Stimulated activated effector memory CD8-positive, alpha-beta T cell treated with anti-CD3 and anti-CD28 coated beads, Interleukin-12 subunit alpha, Interleukin-12 subunit beta, amount 100 ng/mL, for 72 hours (primary cell): Measurements from ENCODE around the gene FBXL5.

Source experiments
- ATAC-seq: fragments of 150-1000 bp; cut with Tn5 transposase; 2 replicates; pipeline ENCODE4 v1.10.0; 2021
- DNase-seq, 2 donors: peaks; one replicate each; pipeline ENCODE4 v3.0.0; 2021 to 2022; ENCODE audit warnings: low spot score in 2 of 2
- H3K27ac Mint-ChIP-seq: one replicate; pipeline ENCODE4 v1.8.0; 2022; ENCODE audit warnings: mild to moderate bottlenecking, mixed read lengths
- H3K36me3 Mint-ChIP-seq: one replicate; pipeline ENCODE4 v1.8.0; 2022; ENCODE audit warnings: mild to moderate bottlenecking, mixed read lengths
- H3K4me1 Mint-ChIP-seq: one replicate; pipeline ENCODE4 v1.8.0; 2022; ENCODE audit warnings: mixed read lengths
- H3K4me3 Mint-ChIP-seq: one replicate; pipeline ENCODE4 v1.8.0; 2022; ENCODE audit warnings: mild to moderate bottlenecking, mixed read lengths
- H3K9me3 Mint-ChIP-seq: one replicate; pipeline ENCODE4 v1.8.0; 2022; ENCODE audit warnings: mixed read lengths

Gene FBXL5

DNA sequence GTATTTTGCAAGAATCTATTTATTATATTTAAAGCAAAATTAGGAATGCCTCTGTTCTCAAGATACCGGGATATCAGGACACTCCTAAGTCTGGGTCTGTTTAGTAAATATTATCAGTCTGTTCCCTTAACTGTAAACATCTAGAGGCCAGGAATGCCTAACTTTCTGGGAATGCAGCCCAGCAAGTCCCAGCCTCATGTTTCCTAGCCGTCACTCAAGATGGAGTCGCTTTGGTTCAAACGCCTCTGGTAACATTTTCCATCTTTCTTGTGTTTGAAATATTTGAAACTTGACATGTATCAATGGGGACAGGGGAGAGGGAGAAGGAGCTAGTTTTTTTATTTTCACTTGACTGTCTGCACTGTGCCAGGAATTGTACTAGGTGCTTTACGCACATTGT is 85.4 kb downstream of the FBXL5 start:
- no peaks in the 10 kb centered on the region for H3K4me1 Mint-ChIP-seq

DNA sequence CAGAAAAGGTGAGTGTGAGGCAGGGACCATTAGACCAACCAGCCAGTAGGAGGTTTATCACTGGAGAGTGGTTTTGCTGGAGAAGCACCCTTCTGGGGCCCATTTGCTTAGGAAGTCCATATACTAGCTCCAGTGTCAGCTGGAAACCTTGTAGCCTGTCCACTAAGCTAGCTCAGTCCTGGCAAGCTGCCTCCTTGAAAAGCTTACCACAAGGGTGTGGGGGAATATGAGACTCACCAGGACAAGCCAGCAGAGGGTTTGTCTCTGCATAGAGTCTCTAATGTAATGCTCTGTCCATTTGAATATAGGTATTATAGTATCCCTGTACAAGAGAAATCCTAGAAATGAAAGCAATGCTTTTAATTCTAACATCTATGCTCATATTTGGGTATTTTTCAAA is 86.3 kb downstream of the FBXL5 start:
- H3K4me1 Mint-ChIP-seq, result no peaks in the 10 kb centered on the region
- DNase-seq (no peak), ATAC-seq (no peak)
- H3K9me3 Mint-ChIP-seq, result no peaks in the 10 kb centered on the region
- H3K27ac Mint-ChIP-seq, result no peak overlapping the region
- peaks cover 19% of the 10 kb centered on the region for H3K36me3 Mint-ChIP-seq
- no peak overlapping the region for H3K4me3 Mint-ChIP-seq

More for the DNA sequence above, 85.4 kb downstream of the FBXL5 start:
- DNase-seq (no peak), ATAC-seq (no peak)
- H3K27ac Mint-ChIP-seq, result no peak overlapping the region
- H3K9me3 Mint-ChIP-seq, result no peaks in the 10 kb centered on the region
- H3K4me3 Mint-ChIP-seq, result no peak overlapping the region
- H3K36me3 Mint-ChIP-seq, result peaks cover 19% of the 10 kb centered on the region

DNA sequence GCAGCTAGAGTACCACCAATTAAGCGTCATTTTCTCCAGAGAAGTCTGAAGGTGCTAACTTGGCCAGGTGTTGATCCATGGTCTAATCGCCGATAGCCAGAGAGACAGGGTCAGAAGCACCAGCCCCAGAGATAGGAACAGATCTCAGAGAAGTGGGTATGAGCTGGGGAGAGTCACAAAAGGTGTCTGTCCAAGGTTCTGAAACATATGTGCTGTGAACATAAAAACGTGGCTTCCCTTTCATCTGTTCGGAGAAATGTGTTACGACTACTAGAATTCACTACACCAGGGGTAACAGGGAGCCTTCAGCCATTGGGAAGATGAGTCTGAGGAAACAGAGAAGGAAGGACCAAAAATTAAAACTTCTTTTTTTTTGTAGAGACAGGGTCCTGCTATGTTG is 91.3 kb downstream of the FBXL5 start:
- Mint-ChIP-seq H3K9me3 (no peaks in the 10 kb centered on the region), H3K36me3 (peaks cover 13% of the 10 kb centered on the region), H3K27ac (no peak overlapping the region), H3K4me3 (no peak overlapping the region), H3K4me1 (no peaks in the 10 kb centered on the region)
- no peak for ATAC-seq
- no peak for DNase-seq

DNA sequence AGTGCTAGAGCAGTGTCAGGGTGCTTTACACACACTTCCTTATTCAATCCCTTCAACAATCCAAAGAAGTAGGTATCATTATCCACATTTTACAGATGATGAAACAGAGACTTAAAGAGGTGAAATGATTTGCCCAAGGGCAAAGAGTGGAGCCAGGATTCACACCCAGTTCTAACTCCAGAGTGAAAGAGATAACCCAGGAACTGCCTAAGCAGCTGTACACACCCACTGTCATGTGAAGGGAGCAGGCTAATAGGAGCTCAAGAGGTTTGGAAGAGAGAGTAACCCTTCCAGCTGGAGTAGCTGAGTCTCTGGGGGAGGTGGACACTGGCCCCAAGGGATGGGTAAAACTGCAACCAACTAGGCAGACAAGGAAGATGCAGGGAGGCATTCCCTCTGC is 92.5 kb downstream of the FBXL5 start:
- Mint-ChIP-seq H3K27ac (no peak overlapping the region), H3K36me3 (peaks cover 5% of the 10 kb centered on the region), H3K4me3 (no peak overlapping the region), H3K4me1 (no peaks in the 10 kb centered on the region), H3K9me3 (no peaks in the 10 kb centered on the region)
- ATAC-seq, result no peak
- no peak for DNase-seq

DNA sequence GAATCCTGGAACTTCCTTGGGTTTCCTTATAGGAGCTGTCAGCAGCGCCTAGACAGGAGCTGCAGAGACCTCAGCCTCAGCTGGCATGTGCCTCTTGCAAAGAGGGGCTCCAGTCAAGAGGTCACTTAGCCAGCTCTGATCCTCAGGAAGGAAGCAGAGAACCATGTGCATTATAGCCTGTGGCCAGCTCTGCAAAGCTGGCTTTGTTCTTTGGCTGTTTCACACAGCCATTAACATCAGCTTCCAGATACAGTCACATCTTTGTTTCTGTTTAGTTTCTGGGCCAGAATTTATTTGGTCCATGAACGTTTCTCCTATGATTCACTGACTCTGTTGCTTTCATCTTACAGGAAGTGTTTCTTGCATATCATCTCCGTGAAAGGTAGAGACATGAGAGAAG is 93.0 kb downstream of the FBXL5 start:
- Mint-ChIP-seq H3K36me3 (peaks cover 1% of the 10 kb centered on the region), H3K27ac (no peak overlapping the region), H3K9me3 (no peaks in the 10 kb centered on the region), H3K4me1 (no peaks in the 10 kb centered on the region), H3K4me3 (no peak overlapping the region)
- DNase-seq (no peak), ATAC-seq (no peak)

DNA sequence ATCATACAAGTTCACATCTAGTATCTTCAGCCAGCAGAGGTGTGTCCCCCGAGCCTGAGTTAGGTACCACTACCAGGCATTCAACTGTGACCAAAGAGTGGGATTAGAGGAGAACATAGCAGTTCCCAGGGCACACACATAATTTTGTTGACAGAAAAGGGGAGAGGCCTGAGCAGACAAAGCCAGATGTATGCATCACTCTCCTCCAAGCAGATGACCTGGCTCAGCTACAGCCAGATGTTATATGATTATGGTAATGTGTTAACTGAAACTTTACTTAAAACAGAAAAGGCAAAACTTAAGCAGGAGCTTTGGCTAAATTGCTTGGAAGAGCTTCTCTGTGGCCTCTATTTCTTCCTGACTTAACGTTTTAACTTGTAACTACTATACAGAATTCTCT is 96.6 kb downstream of the FBXL5 start:
- H3K9me3 Mint-ChIP-seq, result no peaks in the 10 kb centered on the region
- no peaks in the 10 kb centered on the region for H3K36me3 Mint-ChIP-seq
- H3K27ac Mint-ChIP-seq, result no peak overlapping the region
- no peak for ATAC-seq
- no peaks in the 10 kb centered on the region for H3K4me1 Mint-ChIP-seq
- no peak for DNase-seq
- H3K4me3 Mint-ChIP-seq, result no peak overlapping the region

DNA sequence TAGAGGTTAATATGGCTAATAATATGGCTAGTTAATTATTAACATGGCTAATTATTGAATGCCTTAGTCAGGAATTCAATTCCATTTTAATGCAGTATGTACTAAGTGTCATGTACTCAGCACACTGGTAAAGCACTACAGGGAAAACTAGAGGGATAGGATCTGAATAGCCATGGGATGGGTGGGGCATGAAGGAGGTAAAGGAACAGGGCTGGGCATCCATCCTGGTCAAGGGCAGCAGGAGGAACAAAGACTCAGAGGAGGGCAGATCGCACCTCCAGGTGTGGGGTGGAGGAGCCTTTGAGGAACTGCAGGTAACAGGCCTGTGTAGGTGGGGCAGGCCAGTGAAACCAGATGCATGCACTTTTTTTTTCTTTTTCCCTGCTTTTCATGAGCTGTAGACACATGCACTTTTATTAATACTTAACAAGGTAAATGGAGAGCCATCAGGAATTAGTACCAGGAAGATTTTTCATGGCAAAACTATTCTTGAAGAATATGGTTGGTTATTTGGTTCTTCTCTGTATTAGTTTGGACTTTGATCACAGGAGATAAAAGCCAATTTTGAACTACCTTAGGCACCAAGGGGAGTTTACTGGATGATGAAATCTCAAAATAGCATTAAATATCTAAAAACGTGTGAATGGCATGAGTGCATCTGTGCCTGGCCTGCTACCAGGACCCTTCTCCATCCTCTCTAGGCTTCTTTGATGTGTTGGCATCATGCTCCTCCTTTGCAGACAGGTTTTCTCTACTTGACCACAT is 97.2 kb downstream of the FBXL5 start:
- Mint-ChIP-seq H3K4me3 (no peak overlapping the region), H3K36me3 (no peaks in the 10 kb centered on the region), H3K9me3 (no peaks in the 10 kb centered on the region), H3K4me1 (no peaks in the 10 kb centered on the region), H3K27ac (no peak overlapping the region)
- DNase-seq (no peak), ATAC-seq (no peak)

DNA sequence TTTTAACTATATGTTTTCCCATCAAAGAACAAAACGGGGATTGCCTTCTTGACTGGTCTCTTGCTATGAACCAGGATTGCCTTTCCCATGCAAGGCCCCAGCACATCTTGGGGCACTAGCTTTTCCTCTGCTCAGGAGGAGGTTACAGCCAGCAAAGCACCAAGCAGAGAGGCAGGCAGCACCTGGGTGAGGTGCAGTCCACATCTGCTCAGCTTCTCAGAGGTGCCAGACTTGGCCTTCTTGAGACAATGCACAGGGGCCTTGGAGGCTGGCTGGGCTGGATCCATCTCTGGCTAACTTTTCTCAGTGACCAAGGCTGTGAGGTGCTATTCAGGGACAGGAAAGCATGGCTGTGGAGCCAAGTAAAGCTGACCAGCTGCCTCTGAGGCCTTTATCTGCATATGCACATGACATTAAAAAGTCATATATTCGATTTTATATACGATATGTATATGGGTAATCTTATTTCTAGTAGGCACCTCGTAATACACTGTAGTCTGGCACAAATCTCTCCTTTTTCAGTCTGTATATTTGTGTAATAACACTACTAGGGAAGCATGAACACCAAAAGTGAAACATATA is 98.6 kb downstream of the FBXL5 start:
- Mint-ChIP-seq H3K4me3 (no peak overlapping the region), H3K4me1 (no peaks in the 10 kb centered on the region), H3K9me3 (no peaks in the 10 kb centered on the region), H3K27ac (no peak overlapping the region), H3K36me3 (no peaks in the 10 kb centered on the region)
- no peak for ATAC-seq
- DNase-seq, result no peak
